ENCODE data around the gene UBE3B.

UBE3B gene

DNA sequence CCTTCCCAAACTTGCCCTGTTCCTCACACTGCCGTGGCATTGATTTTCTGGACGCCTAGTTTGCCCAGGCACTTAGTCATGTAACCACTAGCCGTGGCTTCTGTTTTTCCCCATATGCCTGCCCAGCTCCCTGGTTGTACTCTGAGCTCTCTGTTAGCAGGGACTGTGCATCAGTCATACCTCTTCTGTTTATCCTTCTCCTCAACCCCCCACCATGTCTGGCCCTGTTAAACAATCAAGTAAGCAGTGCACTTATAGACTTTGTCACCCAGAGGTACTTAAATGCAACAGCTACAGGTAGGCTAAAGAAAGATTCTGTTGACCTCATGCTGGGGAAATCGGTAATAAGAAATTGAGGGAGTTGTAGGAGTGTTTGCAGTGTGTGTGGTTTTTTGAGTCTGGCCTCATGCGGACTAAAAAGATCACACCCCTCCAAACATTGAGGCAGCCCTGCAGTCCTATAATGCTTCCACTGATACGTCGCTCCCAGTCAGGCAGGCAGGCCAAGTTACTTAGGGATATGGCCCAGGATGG lies 17.0 kb downstream of the UBE3B start:
- TF ChIP-seq GABPA (IDR thresholded peaks at IDR 0.05; ENCODE audit: low read depth) (no peak), SPI1 (IDR thresholded peaks at IDR 0.05; ENCODE audit: borderline replicate concordance, low read depth) (no peak), POLR2AphosphoS5 (IDR thresholded peaks at IDR 0.05; ENCODE audit: low read depth) (no peak)
- TF ChIP-seq, protein P1, sequence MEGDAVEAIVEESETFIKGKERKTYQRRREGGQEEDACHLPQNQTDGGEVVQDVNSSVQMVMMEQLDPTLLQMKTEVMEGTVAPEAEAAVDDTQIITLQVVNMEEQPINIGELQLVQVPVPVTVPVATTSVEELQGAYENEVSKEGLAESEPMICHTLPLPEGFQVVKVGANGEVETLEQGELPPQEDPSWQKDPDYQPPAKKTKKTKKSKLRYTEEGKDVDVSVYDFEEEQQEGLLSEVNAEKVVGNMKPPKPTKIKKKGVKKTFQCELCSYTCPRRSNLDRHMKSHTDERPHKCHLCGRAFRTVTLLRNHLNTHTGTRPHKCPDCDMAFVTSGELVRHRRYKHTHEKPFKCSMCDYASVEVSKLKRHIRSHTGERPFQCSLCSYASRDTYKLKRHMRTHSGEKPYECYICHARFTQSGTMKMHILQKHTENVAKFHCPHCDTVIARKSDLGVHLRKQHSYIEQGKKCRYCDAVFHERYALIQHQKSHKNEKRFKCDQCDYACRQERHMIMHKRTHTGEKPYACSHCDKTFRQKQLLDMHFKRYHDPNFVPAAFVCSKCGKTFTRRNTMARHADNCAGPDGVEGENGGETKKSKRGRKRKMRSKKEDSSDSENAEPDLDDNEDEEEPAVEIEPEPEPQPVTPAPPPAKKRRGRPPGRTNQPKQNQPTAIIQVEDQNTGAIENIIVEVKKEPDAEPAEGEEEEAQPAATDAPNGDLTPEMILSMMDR (IDR thresholded peaks at IDR 0.05; ENCODE audit: insufficient read depth, low read length): no peak
- TF ChIP-seq, protein P2, sequence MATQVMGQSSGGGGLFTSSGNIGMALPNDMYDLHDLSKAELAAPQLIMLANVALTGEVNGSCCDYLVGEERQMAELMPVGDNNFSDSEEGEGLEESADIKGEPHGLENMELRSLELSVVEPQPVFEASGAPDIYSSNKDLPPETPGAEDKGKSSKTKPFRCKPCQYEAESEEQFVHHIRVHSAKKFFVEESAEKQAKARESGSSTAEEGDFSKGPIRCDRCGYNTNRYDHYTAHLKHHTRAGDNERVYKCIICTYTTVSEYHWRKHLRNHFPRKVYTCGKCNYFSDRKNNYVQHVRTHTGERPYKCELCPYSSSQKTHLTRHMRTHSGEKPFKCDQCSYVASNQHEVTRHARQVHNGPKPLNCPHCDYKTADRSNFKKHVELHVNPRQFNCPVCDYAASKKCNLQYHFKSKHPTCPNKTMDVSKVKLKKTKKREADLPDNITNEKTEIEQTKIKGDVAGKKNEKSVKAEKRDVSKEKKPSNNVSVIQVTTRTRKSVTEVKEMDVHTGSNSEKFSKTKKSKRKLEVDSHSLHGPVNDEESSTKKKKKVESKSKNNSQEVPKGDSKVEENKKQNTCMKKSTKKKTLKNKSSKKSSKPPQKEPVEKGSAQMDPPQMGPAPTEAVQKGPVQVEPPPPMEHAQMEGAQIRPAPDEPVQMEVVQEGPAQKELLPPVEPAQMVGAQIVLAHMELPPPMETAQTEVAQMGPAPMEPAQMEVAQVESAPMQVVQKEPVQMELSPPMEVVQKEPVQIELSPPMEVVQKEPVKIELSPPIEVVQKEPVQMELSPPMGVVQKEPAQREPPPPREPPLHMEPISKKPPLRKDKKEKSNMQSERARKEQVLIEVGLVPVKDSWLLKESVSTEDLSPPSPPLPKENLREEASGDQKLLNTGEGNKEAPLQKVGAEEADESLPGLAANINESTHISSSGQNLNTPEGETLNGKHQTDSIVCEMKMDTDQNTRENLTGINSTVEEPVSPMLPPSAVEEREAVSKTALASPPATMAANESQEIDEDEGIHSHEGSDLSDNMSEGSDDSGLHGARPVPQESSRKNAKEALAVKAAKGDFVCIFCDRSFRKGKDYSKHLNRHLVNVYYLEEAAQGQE (IDR thresholded peaks at IDR 0.05; ENCODE audit: insufficient replicate concordance, low read depth): no peak
- Histone ChIP-seq H3K4me3 (replicated peaks; ENCODE audit: insufficient read depth, low read length) (no peak overlapping the region), H3K27me3 (ENCODE audit: insufficient read depth, poor library complexity, severe bottlenecking) (no peaks in the 10 kb centered on the region), H3K27ac (replicated peaks) (no peak overlapping the region)
- DNase-seq (ENCODE audit: low read depth in 1 of 2, low spot score in 1 of 2): no peak

DNA sequence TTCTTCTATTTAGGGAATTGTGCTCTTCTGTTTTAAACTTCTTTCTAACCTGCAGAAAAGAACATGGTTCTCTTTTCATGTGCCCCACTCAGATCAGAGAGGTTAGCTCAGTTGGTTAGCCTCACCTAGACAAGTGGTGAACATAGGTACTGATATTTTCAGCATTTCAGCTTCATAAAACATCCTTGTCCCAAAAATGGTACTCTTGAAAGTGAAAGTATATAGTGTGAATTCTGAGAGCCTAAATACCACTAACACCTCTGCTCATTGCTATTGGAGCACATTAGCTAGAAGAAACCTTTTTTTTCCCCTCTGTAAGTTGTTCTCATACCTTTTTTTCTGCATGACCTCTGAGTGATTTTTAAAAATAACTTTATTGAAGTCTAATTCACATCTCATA lies 17.6 kb downstream of the UBE3B start:
- Histone ChIP-seq H3K27ac (replicated peaks) (no peak overlapping the region), H3K4me3 (replicated peaks; ENCODE audit: insufficient read depth, low read length) (no peak overlapping the region), H3K27me3 (ENCODE audit: insufficient read depth, poor library complexity, severe bottlenecking) (no peaks in the 10 kb centered on the region)
- no peak for DNase-seq (ENCODE audit: low read depth in 1 of 2, low spot score in 1 of 2)
- TF ChIP-seq POLR2AphosphoS5 (IDR thresholded peaks at IDR 0.05; ENCODE audit: low read depth): no peak
- TF ChIP-seq GABPA (IDR thresholded peaks at IDR 0.05; ENCODE audit: low read depth): no peak
- no peak for TF ChIP-seq SPI1 (IDR thresholded peaks at IDR 0.05; ENCODE audit: borderline replicate concordance, low read depth)
- TF ChIP-seq, protein P2 (IDR thresholded peaks at IDR 0.05; ENCODE audit: insufficient replicate concordance, low read depth): no peak
- TF ChIP-seq, protein P1 (IDR thresholded peaks at IDR 0.05; ENCODE audit: insufficient read depth, low read length): no peak

DNA sequence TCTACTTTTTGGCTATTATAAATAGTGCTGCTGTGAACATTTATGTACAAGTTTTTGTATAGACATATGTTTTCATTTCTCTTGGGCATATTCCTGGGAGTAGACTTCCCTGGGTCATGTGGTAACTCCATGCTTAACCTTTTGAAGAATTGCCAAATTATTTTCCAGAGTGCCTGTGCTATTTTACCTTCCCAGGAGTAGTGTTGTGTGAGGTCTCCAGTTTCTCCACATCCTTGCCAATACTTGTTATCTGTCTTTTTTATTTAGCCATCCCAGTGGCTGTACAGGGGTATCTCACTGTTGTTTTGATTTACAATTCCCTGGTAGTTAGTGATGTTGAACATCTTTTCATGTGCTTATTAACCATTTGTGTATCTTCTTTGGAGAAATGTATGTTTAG lies 18.9 kb downstream of the UBE3B start:
- no peak overlapping the region for H3K4me3 ChIP-seq (replicated peaks; ENCODE audit: insufficient read depth, low read length)
- H3K27ac ChIP-seq (replicated peaks): no peak overlapping the region
- no peaks in the 10 kb centered on the region for H3K27me3 ChIP-seq (ENCODE audit: insufficient read depth, poor library complexity, severe bottlenecking)
- TF ChIP-seq GABPA (IDR thresholded peaks at IDR 0.05; ENCODE audit: low read depth) (no peak), SPI1 (IDR thresholded peaks at IDR 0.05; ENCODE audit: borderline replicate concordance, low read depth) (no peak), POLR2AphosphoS5 (IDR thresholded peaks at IDR 0.05; ENCODE audit: low read depth) (no peak)
- TF ChIP-seq, protein P2 (IDR thresholded peaks at IDR 0.05; ENCODE audit: insufficient replicate concordance, low read depth): no peak
- TF ChIP-seq, protein P1 (IDR thresholded peaks at IDR 0.05; ENCODE audit: insufficient read depth, low read length): no peak
- DNase-seq (ENCODE audit: low read depth in 1 of 2, low spot score in 1 of 2): no peak
